Mucosa of rectum (tissue), 2 donors: ENCODE results near the gene CDH22.

Experiments used
- H3K27ac ChIP-seq, 2 donors: one replicate each; pipeline ENCODE4 v1.7.0; 2013; ENCODE audit warnings: inconsistent platforms in 2 of 2, low read depth in 2 of 2, low read length in 2 of 2
- H3K27me3 ChIP-seq, 2 donors: one replicate each; pipeline ENCODE4 v1.7.0; 2013; ENCODE audit warnings: low read length in 2 of 2; ENCODE audit not compliant: control insufficient read depth in 2 of 2, insufficient read depth in 2 of 2
- H3K36me3 ChIP-seq, 2 donors: one replicate each; pipeline ENCODE4 v1.7.0; 2013; ENCODE audit warnings: low read length in 2 of 2; ENCODE audit not compliant: control insufficient read depth in 2 of 2, insufficient read depth in 2 of 2
- H3K4me1 ChIP-seq, 2 donors: one replicate each; pipeline ENCODE4 v1.7.0; 2013; ENCODE audit warnings: low read length in 2 of 2, mild to moderate bottlenecking in 1 of 2; ENCODE audit not compliant: control insufficient read depth in 2 of 2, insufficient read depth in 2 of 2
- H3K4me3 ChIP-seq, 2 donors: one replicate each; pipeline ENCODE4 v1.7.0; 2013; ENCODE audit warnings: low read length in 2 of 2
- H3K9ac ChIP-seq, 2 donors: one replicate each; pipeline ENCODE4 v1.7.0; 2013; ENCODE audit warnings: low read length in 2 of 2, low read depth in 1 of 2, mild to moderate bottlenecking in 1 of 2
- H3K9me3 ChIP-seq, 2 donors: one replicate each; pipeline ENCODE4 v1.7.0; 2013; ENCODE audit warnings: low read length in 2 of 2; ENCODE audit not compliant: control insufficient read depth in 2 of 2
- donor health status: healthy.
- donor health status: Normal muscosa, but diverticular disease.

Gene CDH22

DNA sequence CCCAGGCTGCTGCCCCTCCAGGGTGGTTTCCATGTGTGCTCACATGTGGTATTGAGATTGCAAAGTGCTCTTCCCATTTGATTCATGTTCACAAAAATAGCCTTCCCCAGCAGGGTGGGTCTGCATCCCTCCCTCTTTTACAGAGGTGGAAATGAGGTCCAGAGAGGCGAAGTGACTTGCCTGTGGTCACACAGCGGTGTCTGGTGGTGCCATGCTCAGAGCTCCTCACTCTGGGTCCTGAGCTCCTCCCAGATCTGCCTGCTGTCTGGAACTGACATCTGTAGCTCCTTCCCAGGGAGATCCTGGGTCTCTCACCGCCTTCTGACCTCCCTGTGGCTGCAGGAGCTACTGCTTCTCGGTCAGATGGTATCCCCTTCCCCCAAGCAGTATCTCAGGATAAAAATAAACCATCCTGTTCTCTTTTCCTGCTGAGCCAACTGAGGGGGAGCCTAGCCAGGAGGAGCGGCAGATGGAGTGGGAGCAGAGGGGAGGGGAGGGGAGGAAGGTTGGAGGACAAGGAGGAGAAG, 178.3 kb downstream of the CDH22 start:
- H3K27ac ChIP-seq, result no peak overlapping the region

DNA sequence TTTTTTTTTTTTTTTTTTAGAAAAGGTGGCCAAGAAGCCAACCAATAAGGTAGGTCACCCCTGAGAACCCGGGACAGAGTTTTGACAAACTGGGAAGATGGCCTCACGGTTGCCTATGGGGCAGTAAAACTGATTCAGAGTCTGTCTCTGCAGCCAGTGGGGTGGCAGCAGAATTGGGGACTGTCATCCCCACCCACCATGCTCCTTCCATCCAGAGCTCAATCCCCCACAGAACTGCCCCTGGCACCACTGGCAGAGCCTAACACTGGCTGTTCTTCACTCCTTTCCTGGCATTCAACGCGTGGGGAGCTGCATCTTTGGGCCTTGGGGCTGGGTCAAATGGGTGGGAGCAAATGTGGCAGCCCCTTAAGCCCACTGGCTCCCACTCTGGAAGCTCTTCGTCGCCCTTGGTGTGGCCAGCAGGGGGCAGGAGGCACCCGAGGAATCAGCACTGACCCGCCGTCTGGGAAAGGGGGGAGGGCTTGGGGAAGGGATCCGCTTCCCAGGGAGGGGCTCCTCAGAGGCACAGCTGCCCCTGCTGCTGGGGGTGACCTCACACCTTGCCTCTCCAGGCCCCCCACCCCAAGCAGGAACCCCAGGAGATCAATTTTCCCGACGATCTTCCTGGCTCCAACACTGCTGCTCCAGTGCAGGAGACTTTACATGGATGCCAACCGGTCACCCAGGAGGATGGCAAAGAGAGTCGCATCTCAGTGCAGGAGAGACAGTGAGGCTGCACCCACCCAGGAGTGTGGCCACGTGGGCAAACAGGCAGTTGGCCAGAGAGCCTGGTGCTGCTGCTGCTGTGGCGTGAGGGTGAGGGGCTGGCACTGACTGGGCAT, 179.8 kb downstream of the CDH22 start:
- Histone ChIP-seq H3K9me3 (no peaks in the 10 kb centered on the region), H3K4me3 (no peak overlapping the region), H3K27ac (no peak overlapping the region), H3K9ac (no peak overlapping the region), H3K27me3 (peaks cover 0 to 8% of the 10 kb centered on the region in 2 donors), H3K4me1 (peaks cover 0 to 2% of the 10 kb centered on the region in 2 donors), H3K36me3 (peaks cover 3 to 6% of the 10 kb centered on the region in 2 donors)

More for the DNA sequence above, 178.3 kb downstream of the CDH22 start:
- H3K36me3 ChIP-seq, result peaks cover 0 to 2% of the 10 kb centered on the region in 2 donors
- peaks cover 0 to 10% of the 10 kb centered on the region in 2 donors for H3K27me3 ChIP-seq
- no peak overlapping the region for H3K4me3 ChIP-seq
- H3K9me3 ChIP-seq, result no peaks in the 10 kb centered on the region
- peaks cover 0 to 2% of the 10 kb centered on the region in 2 donors for H3K4me1 ChIP-seq
- no peak overlapping the region for H3K9ac ChIP-seq

DNA sequence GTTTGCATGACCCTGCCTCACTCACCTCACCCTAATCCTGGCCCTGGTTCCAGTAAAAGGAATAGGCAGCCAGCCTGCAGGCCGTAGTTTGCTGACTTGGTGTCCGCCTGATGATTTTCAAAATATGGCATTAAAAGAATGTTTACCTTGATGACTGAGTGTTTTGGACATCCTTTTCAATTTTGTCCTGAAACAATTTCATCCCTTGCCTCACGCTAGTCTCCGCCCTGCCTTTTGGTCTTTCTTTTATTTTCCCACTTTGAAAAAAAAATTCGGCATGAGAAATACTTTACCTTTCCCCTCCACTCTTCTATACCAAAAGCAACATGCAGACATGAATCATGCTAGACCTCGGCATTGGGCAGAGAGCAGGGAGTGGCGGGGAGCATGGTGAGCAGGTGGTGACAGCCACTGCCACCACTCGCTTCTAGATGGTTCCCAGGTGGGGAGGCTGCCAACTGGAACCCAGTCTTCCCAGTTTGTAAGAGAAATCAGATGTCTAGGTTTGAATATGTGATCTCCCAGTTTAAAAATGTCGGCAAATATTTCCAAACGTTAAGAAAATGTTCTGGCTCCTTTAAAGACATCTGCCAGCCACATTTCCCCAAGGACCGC, 180.8 kb downstream of the CDH22 start:
- Histone ChIP-seq H3K4me1 (peaks cover 0 to 2% of the 10 kb centered on the region in 2 donors), H3K9ac (no peak overlapping the region), H3K36me3 (peaks cover 3 to 14% of the 10 kb centered on the region in 2 donors), H3K9me3 (no peaks in the 10 kb centered on the region), H3K27me3 (peaks cover 0 to 6% of the 10 kb centered on the region in 2 donors), H3K4me3 (no peak overlapping the region), H3K27ac (no peak overlapping the region)

DNA sequence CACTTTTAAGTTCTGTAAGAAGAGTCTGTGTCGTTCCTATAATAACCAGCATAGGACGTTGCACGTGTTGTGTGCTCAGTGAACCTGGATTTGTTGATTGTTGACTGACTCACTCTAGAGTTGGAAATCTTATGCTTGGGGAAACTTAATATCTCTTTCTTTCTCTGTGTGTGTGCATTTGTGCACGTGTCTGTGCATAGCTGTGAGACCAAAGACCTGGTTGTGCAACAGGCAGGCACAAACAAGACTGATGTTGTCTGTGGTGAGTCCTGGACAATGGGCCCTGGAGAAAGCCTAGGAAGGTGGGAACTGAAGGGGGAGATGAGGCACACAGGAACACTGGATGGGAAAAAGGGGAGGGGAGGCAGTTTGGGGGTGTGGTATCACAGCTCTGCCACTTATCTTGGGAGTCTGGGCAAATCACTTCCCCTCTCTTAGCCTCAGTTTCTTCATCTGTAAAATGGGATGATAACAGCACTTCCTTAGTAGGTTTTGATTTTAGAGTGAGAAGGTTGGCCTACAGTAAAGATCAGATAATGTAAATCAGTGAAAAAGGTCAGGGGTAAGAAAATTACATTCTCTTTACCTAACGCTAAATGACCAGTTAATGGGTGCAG, 181.8 kb downstream of the CDH22 start:
- no peak overlapping the region for H3K9ac ChIP-seq
- no peak overlapping the region for H3K4me3 ChIP-seq
- H3K9me3 ChIP-seq, result no peaks in the 10 kb centered on the region
- peaks cover 0 to 2% of the 10 kb centered on the region in 2 donors for H3K27me3 ChIP-seq
- no peak overlapping the region for H3K27ac ChIP-seq
- H3K4me1 ChIP-seq, result peaks cover 0 to 2% of the 10 kb centered on the region in 2 donors
- peaks cover 3 to 16% of the 10 kb centered on the region in 2 donors for H3K36me3 ChIP-seq
